GM12891 (cell line): Measurements from ENCODE around the gene ETS1.

Source experiments
- PAX5 ChIP-seq: IDR thresholded peaks from 2 replicates; pipeline ENCODE4 v1.6.1; 2011; ENCODE audit warnings: low read length, moderate library complexity, mild to moderate bottlenecking; ENCODE audit not compliant: insufficient read depth, severe bottlenecking
- POLR2A ChIP-seq: IDR thresholded peaks from 2 replicates; pipeline ENCODE4 v1.6.1; 2011; ENCODE audit warnings: low read depth, low read length, control low read depth
- POLR2AphosphoS5 ChIP-seq: IDR thresholded peaks from 2 replicates; pipeline ENCODE4 v1.6.1; 2011; ENCODE audit warnings: low read depth, low read length, control low read depth
- POU2F2 ChIP-seq: IDR thresholded peaks from 2 replicates; pipeline ENCODE4 v1.6.1; 2011; ENCODE audit warnings: low read depth, mild to moderate bottlenecking, control low read depth, low read length, moderate library complexity
- SPI1 ChIP-seq: IDR thresholded peaks from 2 replicates; pipeline ENCODE4 v1.6.1; 2011; ENCODE audit warnings: low read depth, low read length, control low read depth
- TAF1 ChIP-seq: IDR thresholded peaks from 2 replicates; pipeline ENCODE4 v1.6.1; 2011; ENCODE audit warnings: low read depth, low read length, control low read depth

DNA sequence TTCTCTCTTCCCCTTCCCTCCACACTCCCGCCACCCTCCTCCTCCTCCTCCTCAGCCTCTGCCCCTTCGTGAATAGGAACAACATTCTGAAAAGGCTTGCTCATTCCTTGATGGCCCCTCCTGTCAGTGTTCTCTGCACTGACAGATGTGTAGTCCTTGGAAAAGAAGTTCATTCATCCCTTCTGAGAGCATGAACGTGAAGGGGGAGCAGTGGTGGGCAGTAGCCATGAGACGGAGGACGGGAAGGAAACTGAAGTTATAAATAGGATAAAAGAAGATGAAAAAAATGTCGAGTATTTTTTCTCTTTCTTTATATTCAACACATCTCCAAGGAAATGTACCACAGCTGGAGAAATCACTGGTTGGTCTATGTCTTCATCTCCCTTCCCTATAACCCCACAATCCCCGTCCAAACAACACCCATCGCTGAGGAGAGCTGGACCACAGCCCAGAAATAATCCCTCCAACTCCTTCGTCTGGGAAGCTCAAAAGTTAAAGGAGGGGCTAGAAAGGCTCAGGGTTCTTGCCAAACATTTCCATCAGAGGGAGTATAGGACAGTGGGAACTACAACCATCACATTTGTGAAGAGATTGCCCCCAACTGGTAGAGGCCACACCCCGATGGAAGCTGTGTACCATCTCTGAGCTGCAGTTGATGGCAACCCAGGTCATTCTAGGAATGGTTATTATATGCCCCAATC is 33.5 kb downstream of the ETS1 start:
- TF ChIP-seq POLR2A (no peak), SPI1 (no peak), POLR2AphosphoS5 (no peak), TAF1 (no peak), PAX5 (no peak), POU2F2 (no peak)
